HepG2 (cell line): ENCODE data around the gene SORBS2. TPM values are rescaled to one million over a fixed set of nuclear protein-coding genes. Genes with fewer than 3 reads are reported as not detected.

Experiments
- ATAC-seq: fragments of 200-7000 bp; cut with Tn5 transposase; 3 replicates; pipeline ENCODE4 v1.9.1; 2020; ENCODE audit warnings: mild to moderate bottlenecking, moderate library complexity
- BruUV-seq: library from RNA; stranded (reverse); fragments of 400-500 nt; replicated peaks from 2 replicates; lab custom pipeline; 2021; lab: Mats Ljungman, UMichigan
- CTCF ChIA-PET: fragments of 300-600 bp; formaldehyde crosslinking; extraction: SDS; loops from one replicate; lab custom pipeline; 2021; ENCODE audit warnings: low total read pairs, inconsistent platforms, low intra/inter-chr PET ratio; lab: Yijun Ruan, JAX
- POLR2A ChIA-PET: fragments of 350-600 bp; sonication (Branson Sonifier 250); formaldehyde crosslinking; loops from one replicate; lab custom pipeline; 2020; ENCODE audit warnings: antibody characterized with exemption, inconsistent platforms; lab: Yijun Ruan, JAX
- DNase-seq: peaks from one replicate; pipeline ENCODE4 v3.0.0-alpha.2; 2015; ENCODE audit warnings: low spot score
- FAIRE-seq: peaks from 3 replicates; lab custom pipeline; 2011; peaks lifted over from hg19 to GRCh38; lab: Jason Lieb, UNC
- H2AFZ ChIP-seq: one replicate; pipeline ENCODE4 v1.6.1; 2011; ENCODE audit warnings: low read length, inconsistent platforms
- H3K27ac ChIP-seq: fragments of 300-600 bp; 3 replicates; pipeline ENCODE4 v1.8.0; 2011; ENCODE audit warnings: mixed run types, mild to moderate bottlenecking, mixed read lengths, low read length, inconsistent platforms; ENCODE audit not compliant: insufficient read depth; ENCODE audit errors: extremely low read length
- H3K27me3 ChIP-seq, 2 experiments: fragments of 200-600 bp in 1 of 2; 2 replicates in 1 of 2; 3 replicates in 1 of 2; pipeline versions ENCODE4 v1.6.0 to v1.8.0; 2011; ENCODE audit warnings: low read length in 2 of 2, mild to moderate bottlenecking in 2 of 2, moderate library complexity in 2 of 2, inconsistent platforms in 1 of 2; ENCODE audit not compliant: insufficient read depth in 2 of 2, control insufficient read depth in 1 of 2
- H3K36me3 ChIP-seq, 2 experiments: fragments of 200-600 bp in 1 of 2; replicated peaks in 1 of 2; 2 replicates in 1 of 2; 3 replicates in 1 of 2; pipeline versions ENCODE4 v1.5.1 to v1.8.0; 2011; ENCODE audit warnings: low read length in 2 of 2, inconsistent platforms in 1 of 2; ENCODE audit not compliant: insufficient read depth in 2 of 2, control insufficient read depth in 1 of 2
- H3K4me1 ChIP-seq: 2 replicates; pipeline ENCODE4 v1.5.1; 2012; ENCODE audit warnings: low read length, inconsistent platforms; ENCODE audit not compliant: insufficient read depth
- H3K4me2 ChIP-seq: 2 replicates; pipeline ENCODE4 v1.6.0; 2011; ENCODE audit warnings: low read depth, low read length, inconsistent platforms
- H3K4me3 ChIP-seq, 3 experiments: fragments of 200-600 bp in 1 of 3; sonication (generic), shearing (Covaris generic) in 1 of 3; replicated peaks in 1 of 3; 2 replicates each; pipeline ENCODE4 v1.5.1; 2011 to 2016; ENCODE audit warnings: low read length in 3 of 3, inconsistent platforms in 2 of 3, low read depth in 2 of 3, mild to moderate bottlenecking in 2 of 3, control low read depth in 1 of 3, mixed read lengths in 1 of 3; ENCODE audit not compliant: insufficient read depth in 1 of 3
- H3K79me2 ChIP-seq: one replicate; pipeline ENCODE4 v1.6.1; 2011; ENCODE audit warnings: low read length, inconsistent platforms; ENCODE audit not compliant: insufficient read depth
- H3K9ac ChIP-seq: 2 replicates; pipeline ENCODE4 v1.6.0; 2011; ENCODE audit warnings: mild to moderate bottlenecking, low read depth, low read length, inconsistent platforms; ENCODE audit not compliant: insufficient read depth
- H3K9me3 ChIP-seq: 2 replicates; pipeline ENCODE4 v1.5.1; 2012; ENCODE audit warnings: mild to moderate bottlenecking, low read length
- H4K20me1 ChIP-seq: 2 replicates; pipeline ENCODE4 v1.6.0; 2011; ENCODE audit warnings: inconsistent platforms, mild to moderate bottlenecking, low read length, moderate library complexity; ENCODE audit not compliant: insufficient read depth
- FLYWCH1 ChIP-seq: sonication (generic); formaldehyde crosslinking; IDR thresholded peaks from 2 replicates; pipeline ENCODE4 v1.8.1; 2023; ENCODE audit warnings: mild to moderate bottlenecking, missing genetic modification reagents
- FOXK1 ChIP-seq: sonication (generic); formaldehyde crosslinking; IDR thresholded peaks from 2 replicates; pipeline ENCODE4 v1.4.0; 2020; ENCODE audit warnings: low read depth, missing genetic modification reagents, borderline replicate concordance
- TEAD3 ChIP-seq: optimal IDR thresholded peaks from 2 replicates; pipeline ENCODE3; 2016; ENCODE audit warnings: borderline replicate concordance
- TOPORS ChIP-seq: sonication (generic); formaldehyde crosslinking; IDR thresholded peaks from 2 replicates; pipeline ENCODE4 v1.8.0; 2023; ENCODE audit warnings: mild to moderate bottlenecking, missing genetic modification reagents
- YEATS4 ChIP-seq: sonication (generic); formaldehyde crosslinking; IDR thresholded peaks from 2 replicates; pipeline ENCODE4 v1.4.0; 2020; ENCODE audit warnings: missing genetic modification reagents, borderline replicate concordance
- YY1 ChIP-seq: IDR thresholded peaks from 2 replicates; pipeline ENCODE4 v1.6.1; 2011; ENCODE audit warnings: low read length, low read depth, moderate library complexity, mild to moderate bottlenecking; ENCODE audit not compliant: insufficient read depth, insufficient replicate concordance
- ZNF788 ChIP-seq: sonication (generic); formaldehyde crosslinking; IDR thresholded peaks from 2 replicates; pipeline ENCODE4 v1.5.0; 2020; ENCODE audit warnings: mild to moderate bottlenecking, missing genetic modification reagents, borderline replicate concordance
- WGBS: methylation state at CpG from one replicate; pipeline ENCODE4 v1.1.6; 2017; ENCODE audit warnings: low lambda C conversion rate; 5-methylcytosine and 5-hydroxymethylcytosine counted together
- in situ Hi-C: cut with HindIII; loops from 2 replicates; pipeline ENCODE4 v1.10.0; 2017; ENCODE audit warnings: low pct_unique_long_range_greater_than_20kb; ENCODE audit not compliant: extremely low pct_ligation_motif_present
- intact Hi-C: fragments of 100-400 bp; cut with micrococcal nuclease; formaldehyde crosslinking; loops from one replicate; pipeline ENCODE4 v1.10.0; 2022; ENCODE audit not compliant: unreplicated experiment
- polyA plus RNA-seq, 8 experiments: library from polyadenylated mRNA; depleted of rRNA in 3 of 8; stranded (reverse) in 7 of 8; unstranded in 1 of 8; fragments of >200 nt; fragmentation: Illumina TruSeq in 4 of 8; extraction: Trizol in 4 of 8; gene quantifications; 2 replicates each; pipeline versions ENCODE4 v1.2.1 to v1.2.3, GENCODE V29; 2011 to 2016; ENCODE audit warnings: low read depth in 4 of 8, missing spikeins in 1 of 8, mixed read lengths in 1 of 8; ENCODE audit not compliant: insufficient read depth in 1 of 8
- total RNA-seq, 5 experiments: library from RNA; depleted of rRNA; stranded (reverse); fragments of >200 nt; fragmentation: Illumina TruSeq; extraction: Trizol; gene quantifications; 2 replicates each; pipeline ENCODE4 v1.2.3, GENCODE V29; 2016; ENCODE audit warnings: low read depth in 1 of 5
- TF ChIP-seq, protein P1 (sequence below): IDR thresholded peaks from 2 replicates; pipeline ENCODE4 v1.6.1; 2016; ENCODE audit warnings: missing compliant biosample characterization, missing genetic modification reagents, borderline replicate concordance
- TF ChIP-seq, protein P2 (sequence below): sonication (generic); formaldehyde crosslinking; conservative IDR thresholded peaks from 2 replicates; pipeline ENCODE4 v1.4.0; 2020; ENCODE audit warnings: mild to moderate bottlenecking, missing genetic modification reagents, moderate library complexity

SORBS2 gene
- total and polyA plus RNA-seq, 2 of the 13 experiments (the other 11 are each of a cell fraction or from before 2014, with no cell fraction given): 25.0 to 80.5 TPM

DNA sequence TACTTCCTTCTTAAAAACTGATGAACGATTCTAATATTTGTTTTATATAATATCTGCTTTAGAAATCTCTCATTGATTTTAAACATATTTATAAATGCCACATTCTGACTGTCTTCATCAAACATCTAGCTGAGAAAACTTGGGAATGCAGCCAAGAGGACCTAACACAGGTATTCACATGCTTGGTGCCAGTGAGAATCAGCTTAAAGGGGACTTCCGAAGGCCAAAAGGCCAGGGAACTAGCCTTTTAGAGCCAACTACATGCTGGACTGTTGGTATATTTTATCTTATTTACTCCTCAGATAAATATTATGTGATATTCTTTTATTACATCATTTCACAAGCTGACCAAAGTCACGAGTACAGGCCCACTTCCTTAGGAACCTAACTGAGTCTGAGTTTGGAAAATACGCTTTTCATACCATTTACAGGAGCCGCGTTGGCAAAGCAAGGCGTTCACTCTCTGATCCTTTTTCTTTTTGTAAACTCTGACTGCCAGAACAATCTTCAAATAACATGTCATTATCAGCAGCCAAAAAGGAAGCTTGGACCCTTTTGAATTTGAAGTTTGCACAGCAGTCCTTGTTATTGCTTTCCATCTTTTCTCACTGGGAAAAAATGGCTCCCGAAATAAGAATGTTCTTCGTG lies 235.6 kb downstream of the SORBS2 start:
- Histone ChIP-seq H3K9ac (no peak overlapping the region), H2AFZ (no peak overlapping the region), H3K36me3 (no peaks in the 10 kb centered on the region), H3K27me3 (peaks cover 2 to 12% of the 10 kb centered on the region in 2 experiments; a peak in 3 of 5 replicates), H3K4me3 (no peak overlapping the region), H3K4me1 (peaks cover 10% of the 10 kb centered on the region), H4K20me1 (no peaks in the 10 kb centered on the region), H3K79me2 (no peaks in the 10 kb centered on the region), H3K27ac (no peak overlapping the region), H3K9me3 (no peaks in the 10 kb centered on the region), H3K4me2 (no peak overlapping the region)
- in situ Hi-C loops: no loop called here
- TF ChIP-seq FOXK1 (CRISPR knock-in tag): no peak
- TF ChIP-seq, protein P1, sequence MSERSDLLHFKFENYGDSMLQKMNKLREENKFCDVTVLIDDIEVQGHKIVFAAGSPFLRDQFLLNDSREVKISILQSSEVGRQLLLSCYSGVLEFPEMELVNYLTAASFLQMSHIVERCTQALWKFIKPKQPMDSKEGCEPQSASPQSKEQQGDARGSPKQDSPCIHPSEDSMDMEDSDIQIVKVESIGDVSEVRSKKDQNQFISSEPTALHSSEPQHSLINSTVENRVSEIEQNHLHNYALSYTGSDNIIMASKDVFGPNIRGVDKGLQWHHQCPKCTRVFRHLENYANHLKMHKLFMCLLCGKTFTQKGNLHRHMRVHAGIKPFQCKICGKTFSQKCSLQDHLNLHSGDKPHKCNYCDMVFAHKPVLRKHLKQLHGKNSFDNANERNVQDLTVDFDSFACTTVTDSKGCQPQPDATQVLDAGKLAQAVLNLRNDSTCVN (CRISPR knock-in tag): no peak
- TF ChIP-seq TEAD3 (CRISPR knock-in tag): no peak
- TF ChIP-seq FLYWCH1 (CRISPR knock-in tag): no peak
- TF ChIP-seq, protein P2, sequence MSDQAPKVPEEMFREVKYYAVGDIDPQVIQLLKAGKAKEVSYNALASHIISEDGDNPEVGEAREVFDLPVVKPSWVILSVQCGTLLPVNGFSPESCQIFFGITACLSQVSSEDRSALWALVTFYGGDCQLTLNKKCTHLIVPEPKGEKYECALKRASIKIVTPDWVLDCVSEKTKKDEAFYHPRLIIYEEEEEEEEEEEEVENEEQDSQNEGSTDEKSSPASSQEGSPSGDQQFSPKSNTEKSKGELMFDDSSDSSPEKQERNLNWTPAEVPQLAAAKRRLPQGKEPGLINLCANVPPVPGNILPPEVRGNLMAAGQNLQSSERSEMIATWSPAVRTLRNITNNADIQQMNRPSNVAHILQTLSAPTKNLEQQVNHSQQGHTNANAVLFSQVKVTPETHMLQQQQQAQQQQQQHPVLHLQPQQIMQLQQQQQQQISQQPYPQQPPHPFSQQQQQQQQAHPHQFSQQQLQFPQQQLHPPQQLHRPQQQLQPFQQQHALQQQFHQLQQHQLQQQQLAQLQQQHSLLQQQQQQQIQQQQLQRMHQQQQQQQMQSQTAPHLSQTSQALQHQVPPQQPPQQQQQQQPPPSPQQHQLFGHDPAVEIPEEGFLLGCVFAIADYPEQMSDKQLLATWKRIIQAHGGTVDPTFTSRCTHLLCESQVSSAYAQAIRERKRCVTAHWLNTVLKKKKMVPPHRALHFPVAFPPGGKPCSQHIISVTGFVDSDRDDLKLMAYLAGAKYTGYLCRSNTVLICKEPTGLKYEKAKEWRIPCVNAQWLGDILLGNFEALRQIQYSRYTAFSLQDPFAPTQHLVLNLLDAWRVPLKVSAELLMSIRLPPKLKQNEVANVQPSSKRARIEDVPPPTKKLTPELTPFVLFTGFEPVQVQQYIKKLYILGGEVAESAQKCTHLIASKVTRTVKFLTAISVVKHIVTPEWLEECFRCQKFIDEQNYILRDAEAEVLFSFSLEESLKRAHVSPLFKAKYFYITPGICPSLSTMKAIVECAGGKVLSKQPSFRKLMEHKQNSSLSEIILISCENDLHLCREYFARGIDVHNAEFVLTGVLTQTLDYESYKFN (CRISPR knock-in tag): no peak
- TF ChIP-seq YEATS4 (CRISPR knock-in tag): no peak
- TF ChIP-seq YY1: no peak
- no peak for TF ChIP-seq TOPORS (CRISPR knock-in tag)
- no peak for TF ChIP-seq ZNF788 (CRISPR knock-in tag)
- no peak for FAIRE-seq
- no peak for ATAC-seq
- ChIA-PET CTCF (no interaction called here), POLR2A (no interaction called here)
- 70% methylated on average over 9 of the region's 9 CpGs for WGBS
- no peak for DNase-seq
- BruUV-seq: no TSS peak
- intact Hi-C loops: no loop called here
